Activated naive CD4-positive, alpha-beta T cell treated with anti-CD3 and anti-CD28 coated beads, Interleukin-2, amount 10 ng/mL, durations not matched to agents 7 days and 5 days (primary cell): ENCODE measurements around the gene RGL2.

Source experiments
- CTCF ChIA-PET: fragments of 350-600 bp; sonication (Branson Sonifier 250); formaldehyde crosslinking; loops from one replicate; lab custom pipeline; 2021; ENCODE audit warnings: antibody characterized with exemption; lab: Charles Lee
- DNase-seq: peaks from one replicate; pipeline ENCODE4 v3.0.0-alpha.2; 2020
- H3K27ac Mint-ChIP-seq: one replicate; pipeline ENCODE4 v1.8.0; 2021; ENCODE audit warnings: mild to moderate bottlenecking, moderate library complexity, mixed read lengths
- H3K27me3 Mint-ChIP-seq: one replicate; pipeline ENCODE4 v1.8.0; 2021; ENCODE audit warnings: mild to moderate bottlenecking, mixed read lengths
- H3K36me3 Mint-ChIP-seq: one replicate; pipeline ENCODE4 v1.8.0; 2021; ENCODE audit warnings: mixed read lengths
- H3K4me1 Mint-ChIP-seq: one replicate; pipeline ENCODE4 v1.8.0; 2021; ENCODE audit warnings: mixed read lengths
- H3K4me3 Mint-ChIP-seq: one replicate; pipeline ENCODE4 v1.8.0; 2021; ENCODE audit warnings: mild to moderate bottlenecking, moderate library complexity, mixed read lengths
- H3K9me3 Mint-ChIP-seq: one replicate; pipeline ENCODE4 v1.8.0; 2021; ENCODE audit warnings: mixed read lengths

RGL2 gene

GRCh38 chr6:33324125-33324524 lies 25.4 kb upstream of the RGL2 start:
- no peak for DNase-seq
- Mint-ChIP-seq H3K4me3 (peak overlapping the region; percentile 98), H3K36me3 (peaks cover 34% of the 10 kb centered on the region), H3K4me1 (peaks cover 45% of the 10 kb centered on the region), H3K27me3 (peaks cover 4% of the 10 kb centered on the region), H3K27ac (peak overlapping the region; percentile 96), H3K9me3 (no peaks in the 10 kb centered on the region)
- CTCF ChIA-PET, result interaction anchor here (1.5 kb wide), 1 partner anchor 12 kb away, joined by 3 read pairs; no protein-coding TSS in a partner anchor

GRCh38 chr6:33323623-33323948 lies 24.8 kb upstream of the RGL2 start:
- DNase-seq, result no peak
- peaks cover 4% of the 10 kb centered on the region for H3K27me3 Mint-ChIP-seq
- H3K9me3 Mint-ChIP-seq, result no peaks in the 10 kb centered on the region
- H3K4me1 Mint-ChIP-seq, result peaks cover 51% of the 10 kb centered on the region
- CTCF ChIA-PET, result interaction anchor here (1.5 kb wide), 1 partner anchor 12 kb away, joined by 3 read pairs; no protein-coding TSS in a partner anchor
- H3K4me3 Mint-ChIP-seq, result peak overlapping the region; percentile 98
- H3K36me3 Mint-ChIP-seq, result peaks cover 38% of the 10 kb centered on the region
- peak overlapping the region; percentile 96 for H3K27ac Mint-ChIP-seq

GRCh38 chr6:33321227-33321626 lies 22.5 kb upstream of the RGL2 start:
- Mint-ChIP-seq H3K9me3 (no peaks in the 10 kb centered on the region), H3K4me3 (peak overlapping the region; percentile 98), H3K27ac (peak overlapping the region; percentile 81), H3K36me3 (peaks cover 54% of the 10 kb centered on the region), H3K27me3 (peaks cover 4% of the 10 kb centered on the region), H3K4me1 (peaks cover 72% of the 10 kb centered on the region)
- DNase-seq, result no peak
- CTCF ChIA-PET, result no interaction called here

GRCh38 chr6:33320315-33321181 lies 21.8 kb upstream of the RGL2 start:
- H3K4me3 Mint-ChIP-seq, result peak overlapping the region; percentile 98
- CTCF ChIA-PET, result interaction anchor here (0.7 kb wide), 1 partner anchor 21 kb away, joined by 3 read pairs; no protein-coding TSS in a partner anchor
- H3K27ac Mint-ChIP-seq, result peak overlapping the region; percentile 81
- DNase-seq, result no peak
- H3K36me3 Mint-ChIP-seq, result peaks cover 56% of the 10 kb centered on the region
- H3K9me3 Mint-ChIP-seq, result no peaks in the 10 kb centered on the region
- H3K4me1 Mint-ChIP-seq, result peaks cover 79% of the 10 kb centered on the region
- H3K27me3 Mint-ChIP-seq, result peaks cover 4% of the 10 kb centered on the region

GRCh38 chr6:33319939-33320314 lies 21.2 kb upstream of the RGL2 start:
- peak overlapping the region; percentile 79 for H3K27ac Mint-ChIP-seq
- no peak for DNase-seq
- no peaks in the 10 kb centered on the region for H3K9me3 Mint-ChIP-seq
- H3K27me3 Mint-ChIP-seq, result peaks cover 4% of the 10 kb centered on the region
- peaks cover 85% of the 10 kb centered on the region for H3K4me1 Mint-ChIP-seq
- CTCF ChIA-PET, result no interaction called here
- peak overlapping the region; percentile 99 for H3K4me3 Mint-ChIP-seq
- peaks cover 56% of the 10 kb centered on the region for H3K36me3 Mint-ChIP-seq

GRCh38 chr6:33318426-33319073 lies 19.8 kb upstream of the RGL2 start:
- Mint-ChIP-seq H3K36me3 (peaks cover 64% of the 10 kb centered on the region), H3K4me1 (peaks cover 84% of the 10 kb centered on the region), H3K4me3 (peak overlapping the region; percentile 99), H3K9me3 (no peaks in the 10 kb centered on the region), H3K27me3 (peaks cover 4% of the 10 kb centered on the region), H3K27ac (peak overlapping the region; percentile 96)
- DNase-seq, result no peak
- CTCF ChIA-PET, result interaction anchor here (1.5 to 2.3 kb wide), 2 partner anchors 26 to 72 kb away, joined by 3 to 18 read pairs; no protein-coding TSS in a partner anchor

GRCh38 chr6:33317669-33318425 lies 19.1 kb upstream of the RGL2 start, which contains the start of gene ZBTB22:
TSS of gene ZBTB22 (minus strand) at chr6:33317744. CDS start at chr6:33316916, 828 bp downstream.
- Mint-ChIP-seq H3K27ac (peak within 1 kb of the TSS; percentile 96), H3K36me3 (peaks cover 71% of the 10 kb centered on the region), H3K9me3 (no peaks in the 10 kb centered on the region), H3K4me3 (peak within 1 kb of the TSS; percentile 99), H3K27me3 (peaks cover 3% of the 10 kb centered on the region), H3K4me1 (peaks cover 82% of the 10 kb centered on the region)
- DNase-seq, result peak; percentile 98
- CTCF ChIA-PET, result interaction anchor here (0.8 to 2.3 kb wide), 4 partner anchors 16 to 73 kb away, joined by 3 to 18 read pairs (median 5); no protein-coding TSS in a partner anchor

- Mint-ChIP-seq H3K27me3 (no peaks in the 10 kb centered on the region), H3K4me1 (peaks cover 83% of the 10 kb centered on the region), H3K9me3 (no peaks in the 10 kb centered on the region), H3K4me3 (peak overlapping the region; percentile 99), H3K27ac (peak overlapping the region; percentile 68), H3K36me3 (peaks cover 72% of the 10 kb centered on the region)
- CTCF ChIA-PET, result interaction anchor here (0.8 to 2.3 kb wide), 4 partner anchors 16 to 73 kb away, joined by 3 to 18 read pairs (median 5); no protein-coding TSS in a partner anchor
- DNase-seq, result no peak
Observed at GRCh38 chr6:33317419-33317668, 18.6 kb upstream of the RGL2 start.

GRCh38 chr6:33316603-33317418 lies 18.1 kb upstream of the RGL2 start:
- CTCF ChIA-PET, result interaction anchor here (0.8 to 2.3 kb wide), 4 partner anchors 15 to 74 kb away, joined by 3 to 18 read pairs (median 5); no protein-coding TSS in a partner anchor
- no peaks in the 10 kb centered on the region for H3K27me3 Mint-ChIP-seq
- H3K4me3 Mint-ChIP-seq, result peak overlapping the region; percentile 99
- H3K36me3 Mint-ChIP-seq, result peaks cover 72% of the 10 kb centered on the region
- H3K4me1 Mint-ChIP-seq, result peaks cover 85% of the 10 kb centered on the region
- H3K9me3 Mint-ChIP-seq, result no peaks in the 10 kb centered on the region
- no peak for DNase-seq
- peak overlapping the region; percentile 68 for H3K27ac Mint-ChIP-seq

GRCh38 chr6:33315793-33316602 lies 17.3 kb upstream of the RGL2 start:
- peaks cover 80% of the 10 kb centered on the region for H3K4me1 Mint-ChIP-seq
- no peaks in the 10 kb centered on the region for H3K27me3 Mint-ChIP-seq
- CTCF ChIA-PET, result interaction anchor here (1.7 kb wide), 1 partner anchor 16 kb away, joined by 4 read pairs; no protein-coding TSS in a partner anchor
- H3K36me3 Mint-ChIP-seq, result peaks cover 69% of the 10 kb centered on the region
- H3K9me3 Mint-ChIP-seq, result no peaks in the 10 kb centered on the region
- peak overlapping the region; percentile 99 for H3K4me3 Mint-ChIP-seq
- H3K27ac Mint-ChIP-seq, result peak overlapping the region; percentile 73
- DNase-seq, result no peak

GRCh38 chr6:33314943-33315792 lies 16.4 kb upstream of the RGL2 start:
- H3K27ac Mint-ChIP-seq, result peak overlapping the region; percentile 99
- peak overlapping the region; percentile 99 for H3K4me3 Mint-ChIP-seq
- no peaks in the 10 kb centered on the region for H3K27me3 Mint-ChIP-seq
- peaks cover 64% of the 10 kb centered on the region for H3K36me3 Mint-ChIP-seq
- CTCF ChIA-PET, result no interaction called here
- no peaks in the 10 kb centered on the region for H3K9me3 Mint-ChIP-seq
- H3K4me1 Mint-ChIP-seq, result peaks cover 76% of the 10 kb centered on the region
- peak; percentile 40 for DNase-seq

GRCh38 chr6:33314515-33314942 lies 15.8 kb upstream of the RGL2 start:
- no peaks in the 10 kb centered on the region for H3K27me3 Mint-ChIP-seq
- H3K27ac Mint-ChIP-seq, result peak overlapping the region; percentile 99
- CTCF ChIA-PET, result no interaction called here
- H3K9me3 Mint-ChIP-seq, result no peaks in the 10 kb centered on the region
- peak; percentile 83 for DNase-seq
- peak overlapping the region; percentile 99 for H3K4me3 Mint-ChIP-seq
- H3K4me1 Mint-ChIP-seq, result peaks cover 73% of the 10 kb centered on the region
- peaks cover 57% of the 10 kb centered on the region for H3K36me3 Mint-ChIP-seq
